HG03575 (cell line): ENCODE results near the gene CACNA1E.

ENCODE experiments used
- ATAC-seq: cut with Tn5 transposase; IDR thresholded peaks from one replicate; pipeline ENCODE4 v1.9.1; 2021; ENCODE audit not compliant: unreplicated experiment, insufficient number of reproducible peaks, low FRiP score; ENCODE audit errors: extremely low read depth

The CACNA1E gene

DNA sequence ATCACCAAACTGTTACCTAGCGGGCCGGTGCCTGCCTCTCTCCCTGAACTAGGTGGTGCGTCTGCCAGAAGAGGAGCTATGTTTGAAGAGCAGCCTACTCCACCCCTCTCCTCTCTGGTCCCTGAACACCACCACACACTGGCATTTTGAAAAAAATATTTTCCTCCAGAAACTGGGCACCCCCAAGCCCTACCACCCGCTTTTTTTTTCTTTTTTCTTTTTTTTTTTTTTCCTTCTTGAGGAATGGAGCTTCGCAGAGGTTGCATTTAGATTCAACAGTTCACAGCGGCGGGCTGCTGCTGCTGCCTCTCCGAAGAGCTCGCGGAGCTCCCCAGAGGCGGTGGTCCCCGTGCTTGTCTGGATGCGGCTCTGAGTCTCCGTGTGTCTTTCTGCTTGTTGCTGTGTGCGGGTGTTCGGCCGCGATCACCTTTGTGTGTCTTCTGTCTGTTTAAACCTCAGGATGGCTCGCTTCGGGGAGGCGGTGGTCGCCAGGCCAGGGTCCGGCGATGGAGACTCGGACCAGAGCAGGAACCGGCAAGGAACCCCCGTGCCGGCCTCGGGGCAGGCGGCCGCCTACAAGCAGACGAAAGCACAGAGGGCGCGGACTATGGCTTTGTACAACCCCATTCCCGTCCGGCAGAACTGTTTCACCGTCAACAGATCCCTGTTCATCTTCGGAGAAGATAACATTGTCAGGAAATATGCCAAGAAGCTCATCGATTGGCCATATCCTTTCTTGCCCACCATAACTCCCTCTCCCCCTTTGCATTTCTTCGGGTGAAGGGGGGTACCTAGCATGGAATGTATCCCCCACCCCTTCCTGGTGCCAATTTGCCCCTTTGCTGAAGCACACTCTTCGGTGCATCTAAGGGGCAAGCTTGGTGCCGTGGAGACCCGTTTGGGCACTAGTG lies at the start of gene CACNA1E:
Gene CACNA1E (plus strand): TSS at position 233 of the 911 bp plus-strand sequence. CDS start 228 bp downstream, at position 461.
- ATAC-seq, result no peak

DNA sequence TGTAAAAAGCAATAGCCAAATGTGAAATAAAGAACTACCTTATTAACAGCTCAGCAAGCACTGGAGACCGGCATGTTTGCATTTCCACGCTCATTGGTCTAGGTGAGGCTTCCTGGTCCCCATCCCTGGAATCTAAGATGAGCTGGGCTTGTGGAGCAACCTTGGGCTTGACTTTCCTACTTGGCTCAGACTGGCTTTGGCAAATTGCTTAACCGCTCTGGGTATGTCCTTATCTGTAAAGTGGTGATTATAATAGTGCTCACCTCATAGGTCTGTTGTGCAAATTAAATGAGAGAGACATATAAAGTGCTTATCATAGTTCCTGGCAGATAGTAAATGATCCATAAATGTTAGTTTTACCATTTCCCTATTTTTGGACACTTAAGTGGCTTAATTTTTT lies 49.4 kb upstream of the CACNA1E start:
- ATAC-seq, result no peak

GRCh38 chr1:181438013-181438412 lies 45.3 kb upstream of the CACNA1E start:
- no peak for ATAC-seq

DNA sequence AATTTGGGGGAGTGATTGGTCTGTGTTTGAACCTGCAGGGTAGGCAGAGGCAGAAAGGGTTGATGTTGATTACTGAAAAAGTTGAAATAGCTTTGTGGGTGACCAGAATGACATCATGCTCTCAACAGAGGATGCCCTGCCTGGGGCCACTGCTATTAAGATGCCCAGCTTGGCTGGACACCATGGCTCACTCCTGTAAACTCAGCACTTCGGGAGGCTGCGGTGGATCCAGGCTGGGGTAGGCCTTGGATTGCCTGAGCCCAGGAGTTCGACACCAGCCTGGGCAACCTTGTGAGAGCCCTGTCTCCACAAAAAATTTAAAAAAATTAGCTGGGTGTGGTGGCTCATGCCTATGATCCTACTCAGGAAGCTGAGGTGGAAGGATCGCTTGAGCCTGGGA lies 42.8 kb upstream of the CACNA1E start:
- ATAC-seq, result no peak

DNA sequence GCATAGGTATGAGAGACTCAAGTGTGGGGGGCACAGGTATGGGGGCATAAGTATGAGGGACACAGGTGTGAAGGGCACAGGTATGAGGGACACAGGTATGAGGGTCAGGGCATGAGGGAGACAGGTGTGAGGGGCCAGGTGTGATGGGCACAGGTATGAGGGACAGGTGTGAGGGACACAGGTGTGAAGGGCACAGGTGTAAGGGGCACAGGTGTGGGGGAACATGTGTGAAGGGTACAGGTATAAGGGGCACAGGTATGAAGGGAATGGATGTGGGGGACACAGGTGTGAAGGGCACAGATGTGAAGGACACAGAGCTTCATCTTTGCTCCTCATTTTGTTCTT lies 41.2 kb upstream of the CACNA1E start:
- ATAC-seq, result no peak

DNA sequence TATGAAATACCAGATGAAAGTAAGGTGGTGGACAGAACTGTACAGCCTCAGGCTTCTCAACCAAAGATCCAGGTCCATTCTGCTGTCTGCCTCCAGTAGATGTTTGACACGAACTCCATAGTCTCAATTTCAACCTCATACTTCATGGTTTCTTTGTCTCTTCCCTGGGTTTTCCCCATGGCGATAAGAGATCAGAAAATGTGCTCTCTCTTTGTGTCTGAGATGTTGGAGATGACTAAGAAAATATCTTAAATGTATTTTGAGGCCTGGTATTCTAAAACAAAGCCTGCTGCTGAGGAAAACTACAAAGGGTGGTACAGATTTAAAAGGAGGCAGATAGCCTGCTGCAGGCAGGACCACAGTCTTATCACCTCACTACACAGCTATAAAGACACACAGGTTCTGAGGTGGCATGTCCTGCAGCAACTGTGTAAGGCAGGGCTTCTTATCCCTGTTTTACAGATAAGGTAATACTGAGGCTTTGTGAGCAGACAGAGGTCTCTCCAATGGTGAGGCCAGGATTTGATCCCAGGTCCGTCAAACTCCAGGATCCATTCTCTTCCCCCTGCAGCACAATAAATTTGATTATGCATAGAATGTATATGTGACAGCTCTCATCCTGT lies 40.0 kb upstream of the CACNA1E start:
- ATAC-seq, result no peak

- ATAC-seq, result no peak
These were observed 37.9 kb upstream of the CACNA1E start for GRCh38 chr1:181445436-181445835.

GRCh38 chr1:181448461-181448860 lies 34.9 kb upstream of the CACNA1E start:
- no peak for ATAC-seq

DNA sequence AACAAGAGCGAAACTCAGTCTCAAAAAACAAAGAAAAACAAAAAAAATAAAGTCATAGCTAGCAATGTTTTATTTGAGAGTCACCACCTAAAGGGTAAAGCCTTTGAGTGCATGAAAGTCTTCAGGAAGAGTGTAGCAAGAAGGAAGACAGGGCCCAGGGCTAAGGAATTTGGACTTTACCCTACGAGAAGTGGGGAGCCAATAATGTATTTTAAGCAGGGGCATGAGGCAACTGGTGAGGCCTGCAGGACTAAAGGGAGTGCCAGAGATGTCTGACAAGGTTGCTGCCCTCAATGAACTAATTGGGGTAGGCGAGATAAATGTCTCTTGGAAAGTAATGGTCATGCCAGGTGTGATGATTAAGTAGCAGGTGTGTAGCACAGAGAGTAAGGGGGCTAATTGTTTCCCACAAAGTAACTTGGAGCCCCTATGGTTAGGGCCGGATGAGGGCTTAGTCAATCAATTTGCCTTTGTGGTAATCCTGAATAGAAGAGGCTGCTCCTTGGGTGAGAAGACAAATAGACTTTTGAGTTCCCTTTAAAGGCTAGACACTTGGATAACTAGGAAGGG lies 31.6 kb upstream of the CACNA1E start:
- no peak for ATAC-seq

DNA sequence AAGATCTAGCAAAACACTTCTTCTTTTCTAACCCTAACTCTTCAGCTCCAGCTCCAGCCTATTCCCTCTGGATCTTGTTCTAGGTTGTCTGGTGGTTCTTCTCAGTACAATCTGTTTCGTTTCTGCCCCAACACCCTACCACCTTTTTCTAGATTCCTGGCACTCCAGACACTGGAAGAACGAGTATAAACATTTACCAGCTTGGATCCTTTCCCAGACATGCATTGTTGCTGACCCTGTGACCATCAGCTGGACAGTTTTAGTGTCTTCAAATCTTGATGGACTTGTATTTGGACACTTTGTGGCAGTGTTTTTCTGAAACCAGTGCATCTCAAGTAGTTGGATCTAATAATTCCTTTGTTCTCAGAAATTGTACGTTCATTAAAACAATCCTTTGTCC lies 30.6 kb upstream of the CACNA1E start:
- no peak for ATAC-seq

DNA sequence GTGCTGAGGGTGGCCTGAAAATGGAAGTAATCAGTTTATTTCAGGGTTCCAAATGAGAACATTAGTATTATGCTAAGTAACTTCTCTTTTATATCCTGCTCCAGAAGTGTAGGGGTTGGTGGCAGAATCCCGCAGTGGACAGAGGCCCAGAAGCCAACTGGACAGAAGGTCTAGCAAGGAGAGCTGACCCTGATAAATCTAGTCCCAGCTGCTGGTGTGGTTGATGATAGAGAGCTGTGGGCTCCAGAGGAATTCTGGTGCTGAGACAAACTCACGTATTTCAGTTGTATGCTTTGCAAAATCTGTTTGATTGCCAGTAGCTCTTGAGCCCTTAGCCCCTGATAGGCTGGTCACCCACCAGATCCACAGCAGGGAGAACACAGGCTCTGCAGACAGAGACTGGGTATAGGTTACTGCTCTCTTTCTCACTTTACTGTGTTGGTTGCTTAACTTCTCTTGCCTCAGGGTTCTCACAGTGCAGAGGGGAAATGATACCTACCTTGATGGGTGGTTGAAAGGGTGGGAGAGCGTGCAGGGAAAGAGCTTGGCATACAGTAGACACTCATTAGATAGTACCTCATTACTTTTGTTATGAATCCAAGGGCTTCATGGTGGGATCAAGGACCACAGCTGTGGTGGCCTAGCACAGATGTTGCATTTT lies 29.6 kb upstream of the CACNA1E start:
- no peak for ATAC-seq

- ATAC-seq, result no peak
These were observed 26.8 kb upstream of the CACNA1E start for GRCh38 chr1:181456551-181456950.

- no peak for ATAC-seq
These were observed 24.9 kb upstream of the CACNA1E start for GRCh38 chr1:181458419-181458818.

DNA sequence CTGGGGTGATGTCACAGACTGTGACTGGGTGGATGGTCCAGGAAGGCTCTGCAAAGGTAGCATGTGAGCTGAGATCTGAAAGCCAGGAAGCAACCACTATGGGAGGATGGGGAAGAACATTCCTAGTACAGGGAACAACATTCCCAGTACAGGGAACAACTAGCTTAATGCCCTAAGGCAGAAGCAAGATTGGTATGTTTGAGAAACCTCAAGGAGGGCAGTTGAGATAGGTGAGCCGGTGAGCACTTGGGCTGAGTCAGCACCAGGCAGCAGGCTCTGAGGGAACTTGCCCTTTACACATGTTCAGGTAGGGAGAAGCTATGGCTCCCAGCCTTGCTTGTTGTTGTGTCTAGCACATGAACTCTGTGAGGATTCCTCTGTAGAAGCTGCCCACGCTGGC lies 24.2 kb upstream of the CACNA1E start:
- no peak for ATAC-seq

GRCh38 chr1:181469829-181470228 lies 13.5 kb upstream of the CACNA1E start:
- ATAC-seq, result no peak

DNA sequence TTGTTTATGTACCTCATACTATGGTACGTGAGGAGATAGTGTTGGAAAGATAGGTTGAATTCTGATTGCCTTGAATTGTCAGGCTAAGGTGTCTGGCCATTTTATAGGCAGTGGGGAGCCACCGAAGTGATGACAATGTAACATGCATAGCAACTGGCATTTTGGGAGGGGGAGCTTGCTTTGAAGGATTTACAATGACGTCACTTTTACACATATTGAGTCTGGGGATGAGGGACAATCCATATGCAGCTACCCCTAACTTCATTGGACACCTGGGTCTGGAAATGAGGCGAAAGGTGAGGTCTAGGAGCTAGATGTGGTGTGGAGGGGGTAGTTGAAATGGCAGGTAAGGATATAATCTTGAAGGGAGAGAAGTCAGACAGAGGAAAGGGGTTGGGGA lies 7.7 kb upstream of the CACNA1E start:
- ATAC-seq, result no peak

GRCh38 chr1:181476581-181476980 lies 6.7 kb upstream of the CACNA1E start:
- no peak for ATAC-seq

DNA sequence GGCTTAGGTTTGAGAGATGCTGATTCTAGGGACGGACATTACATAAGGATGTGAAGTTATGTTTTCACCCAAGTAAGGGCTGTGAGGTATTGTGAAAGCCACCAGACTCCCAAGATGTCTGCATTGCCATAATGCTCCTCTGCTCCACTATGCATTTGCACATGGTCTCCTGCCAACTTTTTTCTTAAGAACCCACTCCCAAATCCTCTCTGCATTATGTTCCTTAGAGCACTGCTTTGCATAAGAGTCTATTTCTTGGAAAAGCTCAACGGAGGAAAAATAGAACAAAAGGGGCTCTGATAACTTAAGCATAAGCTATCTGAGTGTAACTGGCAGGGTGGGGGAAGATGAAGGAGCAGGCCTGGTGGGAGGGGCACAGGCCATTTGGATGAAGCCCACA lies 5.0 kb upstream of the CACNA1E start:
- ATAC-seq, result no peak

DNA sequence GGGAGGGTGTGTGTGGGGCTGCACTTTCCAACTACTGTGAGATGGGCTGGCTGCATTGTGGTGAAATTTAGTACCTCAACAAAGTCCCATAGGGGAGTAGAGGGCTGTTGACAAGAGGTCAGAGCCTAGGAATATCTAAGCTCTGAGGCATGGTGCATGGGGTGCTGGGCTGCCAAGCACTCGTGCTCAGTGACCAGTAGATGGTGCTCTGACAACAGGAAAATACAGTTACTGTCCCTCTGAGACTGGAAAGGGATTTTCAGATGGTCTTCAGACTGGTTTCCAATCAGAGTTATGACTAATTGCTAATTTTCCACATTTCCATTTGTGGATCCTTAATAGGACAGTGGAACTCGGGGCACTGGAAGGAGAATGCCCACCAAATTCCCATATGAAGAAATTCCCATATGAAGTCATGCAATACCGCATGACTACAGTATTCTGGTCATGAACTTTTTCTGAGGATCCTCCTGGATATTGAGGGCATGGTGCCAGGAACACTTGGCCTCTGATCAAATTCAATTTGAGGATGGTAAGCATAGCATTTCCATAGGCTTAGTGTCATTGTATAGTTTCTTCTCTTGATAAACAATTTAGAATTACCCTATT lies 4.1 kb upstream of the CACNA1E start:
- no peak for ATAC-seq
